ENCODE measurements around the gene ASRGL1. TPM values are rescaled to one million over a fixed set of nuclear protein-coding genes. Genes with fewer than 3 reads are reported as not detected.

The ASRGL1 gene
- total RNA-seq, 6 experiments from 2014 or later = 0.36 to 0.55 (median 0.49) TPM

GRCh38 chr11:62413060-62413696 lies 75.9 kb downstream of the ASRGL1 start:
- Mint-ChIP-seq H3K9me3 (no peaks in the 10 kb centered on the region), H3K27me3 (ENCODE audit: insufficient read depth) (peaks cover 8% of the 10 kb centered on the region)

GRCh38 chr11:62416596-62416995 lies 79.3 kb downstream of the ASRGL1 start:
- H3K9me3 Mint-ChIP-seq = no peaks in the 10 kb centered on the region
- no peaks in the 10 kb centered on the region for H3K36me3 Mint-ChIP-seq (ENCODE audit: low read depth)
- TF ChIP-seq, protein P1, sequence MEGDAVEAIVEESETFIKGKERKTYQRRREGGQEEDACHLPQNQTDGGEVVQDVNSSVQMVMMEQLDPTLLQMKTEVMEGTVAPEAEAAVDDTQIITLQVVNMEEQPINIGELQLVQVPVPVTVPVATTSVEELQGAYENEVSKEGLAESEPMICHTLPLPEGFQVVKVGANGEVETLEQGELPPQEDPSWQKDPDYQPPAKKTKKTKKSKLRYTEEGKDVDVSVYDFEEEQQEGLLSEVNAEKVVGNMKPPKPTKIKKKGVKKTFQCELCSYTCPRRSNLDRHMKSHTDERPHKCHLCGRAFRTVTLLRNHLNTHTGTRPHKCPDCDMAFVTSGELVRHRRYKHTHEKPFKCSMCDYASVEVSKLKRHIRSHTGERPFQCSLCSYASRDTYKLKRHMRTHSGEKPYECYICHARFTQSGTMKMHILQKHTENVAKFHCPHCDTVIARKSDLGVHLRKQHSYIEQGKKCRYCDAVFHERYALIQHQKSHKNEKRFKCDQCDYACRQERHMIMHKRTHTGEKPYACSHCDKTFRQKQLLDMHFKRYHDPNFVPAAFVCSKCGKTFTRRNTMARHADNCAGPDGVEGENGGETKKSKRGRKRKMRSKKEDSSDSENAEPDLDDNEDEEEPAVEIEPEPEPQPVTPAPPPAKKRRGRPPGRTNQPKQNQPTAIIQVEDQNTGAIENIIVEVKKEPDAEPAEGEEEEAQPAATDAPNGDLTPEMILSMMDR (IDR thresholded peaks at IDR 0.05) = no peak
- DNase-seq = no peak
- H3K27ac Mint-ChIP-seq = no peak overlapping the region
- H3K27me3 Mint-ChIP-seq (ENCODE audit: insufficient read depth) = peaks cover 12% of the 10 kb centered on the region
- H3K4me3 Mint-ChIP-seq = no peak overlapping the region
- H3K4me1 Mint-ChIP-seq (ENCODE audit: low read depth) = peaks cover 10% of the 10 kb centered on the region

More at GRCh38 chr11:62413060-62413696, 75.9 kb downstream of the ASRGL1 start:
- Mint-ChIP-seq H3K4me3 (no peak overlapping the region), H3K27ac (no peak overlapping the region), H3K36me3 (ENCODE audit: low read depth) (no peaks in the 10 kb centered on the region), H3K4me1 (ENCODE audit: low read depth) (no peaks in the 10 kb centered on the region)
- no peak for DNase-seq
- TF ChIP-seq, protein P1 (IDR thresholded peaks at IDR 0.05) = no peak

DNA sequence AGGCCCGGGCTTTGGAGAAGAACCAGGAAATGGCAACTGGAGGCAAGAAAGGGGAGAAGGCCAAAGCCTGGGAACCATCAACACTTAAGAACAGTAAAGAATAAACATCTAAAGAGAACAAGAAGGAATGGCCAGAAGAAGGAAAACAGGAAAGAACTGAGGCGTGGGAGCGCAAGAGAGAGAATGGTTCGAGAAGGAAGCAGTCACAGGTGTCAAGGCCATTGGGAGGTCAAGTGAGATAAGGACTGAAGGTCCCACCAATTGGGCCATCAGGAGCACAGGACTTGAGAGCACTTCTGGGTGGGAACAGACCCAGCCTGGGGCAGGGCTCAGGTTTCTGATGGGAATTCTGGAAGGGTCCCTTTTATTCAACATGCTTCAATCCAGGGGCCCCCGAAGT lies 80.9 kb downstream of the ASRGL1 start:
- Mint-ChIP-seq H3K4me1 (ENCODE audit: low read depth) (peaks cover 10% of the 10 kb centered on the region), H3K36me3 (ENCODE audit: low read depth) (no peaks in the 10 kb centered on the region), H3K9me3 (no peaks in the 10 kb centered on the region), H3K27me3 (ENCODE audit: insufficient read depth) (peaks cover 14% of the 10 kb centered on the region), H3K27ac (no peak overlapping the region), H3K4me3 (no peak overlapping the region)
- no peak for DNase-seq
- TF ChIP-seq, protein P1 (IDR thresholded peaks at IDR 0.05) = no peak

DNA sequence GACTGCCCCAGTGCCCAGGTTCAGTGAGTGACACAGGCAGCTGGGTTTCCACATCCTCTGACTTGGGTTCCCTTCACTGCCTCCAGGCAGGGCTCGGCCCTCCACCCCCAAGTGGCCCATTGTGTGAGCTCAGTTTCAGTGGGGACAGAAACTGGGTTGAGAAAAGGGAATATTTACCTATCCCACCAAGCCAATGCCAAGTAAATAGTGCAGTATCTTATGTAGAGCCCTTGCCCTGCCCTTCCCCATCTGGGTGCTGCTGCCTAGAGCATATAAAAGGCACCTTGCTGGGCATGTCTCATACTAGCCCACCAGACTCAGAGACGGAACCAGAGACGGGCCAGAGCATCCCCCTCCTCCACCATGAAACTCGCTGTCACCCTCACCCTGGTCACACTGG lies 81.5 kb downstream of the ASRGL1 start, which contains the start of gene SCGB1A1:
Gene SCGB1A1 (plus strand): TSS at position 301 of the 400 bp plus-strand sequence. CDS start 63 bp downstream, at position 364.
- Mint-ChIP-seq H3K27ac (no peak within 1 kb of the TSS), H3K27me3 (ENCODE audit: insufficient read depth) (peaks cover 19% of the 10 kb centered on the region), H3K4me1 (ENCODE audit: low read depth) (peaks cover 10% of the 10 kb centered on the region), H3K36me3 (ENCODE audit: low read depth) (no peaks in the 10 kb centered on the region), H3K4me3 (no peak within 1 kb of the TSS), H3K9me3 (no peaks in the 10 kb centered on the region)
- no peak for DNase-seq
- TF ChIP-seq, protein P1 (IDR thresholded peaks at IDR 0.05) = no peak

DNA sequence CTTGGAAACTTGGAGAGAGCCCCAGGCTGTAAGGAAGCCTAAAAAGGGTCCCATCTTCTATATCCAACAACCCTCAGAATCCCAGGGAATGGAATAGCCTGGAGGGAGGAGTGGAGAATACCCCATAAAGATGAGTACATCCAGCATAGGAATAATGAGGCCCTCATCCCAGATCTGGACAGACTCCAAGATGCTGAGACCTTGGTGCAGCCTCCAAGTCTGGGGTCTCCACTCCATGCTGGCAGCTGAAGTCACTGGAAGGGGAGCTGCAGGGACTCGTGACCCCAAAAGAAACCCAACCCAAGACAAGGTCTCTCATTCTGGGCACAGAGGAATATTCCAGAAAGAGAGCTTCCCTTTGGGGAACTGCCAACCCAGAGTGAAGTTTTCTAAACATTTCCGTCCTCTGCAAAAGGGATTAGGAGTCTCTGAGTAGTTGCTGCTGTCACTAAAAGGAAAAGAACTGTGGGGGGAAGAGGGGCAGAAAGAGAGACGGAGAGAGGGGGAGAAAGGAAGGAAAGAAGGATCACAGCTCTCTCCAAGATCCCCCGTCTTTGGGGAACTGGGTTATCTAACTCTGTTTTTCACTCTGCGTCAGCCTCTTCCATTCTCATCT lies 82.2 kb downstream of the ASRGL1 start:
- DNase-seq = no peak
- Mint-ChIP-seq H3K4me1 (ENCODE audit: low read depth) (peaks cover 10% of the 10 kb centered on the region), H3K27ac (no peak overlapping the region), H3K4me3 (no peak overlapping the region), H3K36me3 (ENCODE audit: low read depth) (no peaks in the 10 kb centered on the region), H3K9me3 (no peaks in the 10 kb centered on the region), H3K27me3 (ENCODE audit: insufficient read depth) (peaks cover 15% of the 10 kb centered on the region)
- TF ChIP-seq, protein P1 (IDR thresholded peaks at IDR 0.05) = no peak
